AG10803 (cell line): ENCODE data around the gene MMAB.

ENCODE experiments used
- DNase-seq: peaks from one replicate; pipeline ENCODE4 v3.0.0; 2010; ENCODE audit warnings: low read depth
- H3K4me3 ChIP-seq: 2 replicates; pipeline ENCODE4 v1.5.1; 2011; ENCODE audit warnings: mild to moderate bottlenecking, low read length, control low read depth
- CTCF ChIP-seq: conservative IDR thresholded peaks from 2 replicates; pipeline ENCODE4 v1.5.1; 2011; ENCODE audit warnings: mild to moderate bottlenecking, low read length, control low read depth, inconsistent platforms

The MMAB gene

DNA sequence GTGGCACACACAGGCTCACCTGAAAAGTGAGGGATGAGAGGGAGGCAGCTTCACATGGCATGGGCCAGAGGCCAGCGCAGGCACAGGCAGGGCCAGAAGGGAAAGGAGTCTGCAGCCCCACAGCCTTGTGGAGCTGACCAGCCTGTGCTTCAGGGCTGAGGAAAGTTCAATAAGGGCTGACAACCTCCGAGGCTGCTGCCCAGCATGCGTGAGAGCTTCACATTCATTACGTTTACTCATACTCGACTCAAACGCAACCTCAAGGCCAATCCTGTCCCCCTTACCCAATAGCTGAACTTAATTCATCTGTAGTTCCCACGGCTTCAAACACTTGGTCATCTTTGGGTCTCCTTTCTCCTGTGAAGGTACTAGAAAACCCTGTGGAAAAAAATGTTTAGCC, 4.8 kb downstream of the MMAB start:
- no peak overlapping the region for H3K4me3 ChIP-seq
- no peak for TF ChIP-seq CTCF
- DNase-seq = no peak

GRCh38 chr12:109567967-109568366, 5.3 kb downstream of the MMAB start:
- DNase-seq = no peak
- TF ChIP-seq CTCF = no peak

GRCh38 chr12:109567296-109567695, 6.0 kb downstream of the MMAB start:
- no peak for TF ChIP-seq CTCF
- DNase-seq = no peak
- H3K4me3 ChIP-seq = no peak overlapping the region

More at GRCh38 chr12:109567967-109568366, 5.3 kb downstream of the MMAB start:
- H3K4me3 ChIP-seq = no peak overlapping the region

GRCh38 chr12:109566424-109566823, 6.9 kb downstream of the MMAB start:
- no peak for TF ChIP-seq CTCF
- no peak overlapping the region for H3K4me3 ChIP-seq
- DNase-seq = no peak

GRCh38 chr12:109563291-109564284, 9.7 kb downstream of the MMAB start:
- no peak overlapping the region for H3K4me3 ChIP-seq
- DNase-seq = no peak
- no peak for TF ChIP-seq CTCF

DNA sequence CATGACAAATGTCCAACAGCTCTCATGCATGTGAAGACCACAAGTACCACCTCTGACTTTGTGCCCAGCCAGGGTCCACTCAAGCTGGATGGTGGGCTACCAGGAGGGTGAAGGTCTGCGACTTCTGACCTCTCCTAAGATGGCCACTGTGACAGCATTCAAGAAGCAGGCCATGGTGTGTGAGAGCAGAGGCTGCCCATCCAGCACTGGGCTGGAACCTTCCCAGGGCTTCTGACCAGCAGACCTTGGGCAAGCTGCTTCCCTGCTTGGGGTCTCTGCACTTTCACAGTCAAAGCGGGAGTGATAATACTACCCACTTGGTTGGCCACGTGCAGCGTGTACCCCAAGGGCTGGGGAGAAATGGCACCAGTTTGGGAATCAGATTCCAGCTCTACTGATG, 10.4 kb downstream of the MMAB start:
- no peak overlapping the region for H3K4me3 ChIP-seq
- no peak for TF ChIP-seq CTCF
- DNase-seq = no peak

DNA sequence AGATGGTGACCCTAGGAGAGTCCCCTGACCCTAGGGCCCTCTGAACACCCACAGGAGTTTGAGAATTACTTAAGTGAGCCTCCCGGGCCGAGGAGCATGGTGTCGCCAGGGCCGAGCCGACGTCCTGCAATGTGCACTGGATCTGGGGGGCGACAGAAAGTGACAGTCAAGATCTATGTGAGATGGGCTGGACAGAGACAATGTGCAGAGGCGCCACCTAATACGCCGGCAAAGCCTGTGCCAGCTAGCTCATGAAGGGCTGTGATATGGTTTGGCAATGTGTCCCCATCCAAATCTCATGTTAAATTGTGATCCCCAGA, 11.6 kb downstream of the MMAB start:
- no peak for DNase-seq
- no peak overlapping the region for H3K4me3 ChIP-seq
- TF ChIP-seq CTCF = no peak
